HEK293T (cell line): ENCODE data around the gene MCF2L.

Experiments used
- ARNT ChIP-seq: fragments of 450-650 bp; IDR thresholded peaks from 2 replicates; pipeline ENCODE4 v1.6.1; 2017; ENCODE audit warnings: mild to moderate bottlenecking
- BHLHE40 ChIP-seq: fragments of 450-650 bp; IDR thresholded peaks from 2 replicates; pipeline ENCODE4 v1.6.1; 2016; ENCODE audit warnings: mild to moderate bottlenecking, moderate library complexity, borderline replicate concordance
- CTBP1 ChIP-seq: fragments of 450-650 bp; IDR thresholded peaks from 2 replicates; pipeline ENCODE4 v1.6.1; 2016; ENCODE audit warnings: borderline replicate concordance
- ELF4 ChIP-seq: fragments of 450-650 bp; IDR thresholded peaks from 2 replicates; pipeline ENCODE4 v1.6.1; 2017; ENCODE audit warnings: antibody characterized with exemption
- FOXA1 ChIP-seq: fragments of 450-650 bp; IDR thresholded peaks from 2 replicates; pipeline ENCODE4 v1.6.1; 2016; ENCODE audit warnings: mild to moderate bottlenecking
- FOXK2 ChIP-seq: fragments of 450-650 bp; IDR thresholded peaks from 2 replicates; pipeline ENCODE4 v1.6.1; 2016; ENCODE audit warnings: mild to moderate bottlenecking
- FOXM1 ChIP-seq: fragments of 450-650 bp; IDR thresholded peaks from 2 replicates; pipeline ENCODE4 v1.6.1; 2017; ENCODE audit warnings: mild to moderate bottlenecking, borderline replicate concordance
- HDGF ChIP-seq: fragments of 450-650 bp; IDR thresholded peaks from 2 replicates; pipeline ENCODE4 v1.6.1; 2017; ENCODE audit warnings: antibody characterized with exemption, borderline replicate concordance
- L3MBTL2 ChIP-seq: fragments of 450-650 bp; conservative IDR thresholded peaks from 2 replicates; pipeline ENCODE4 v1.6.1; 2016; ENCODE audit warnings: mild to moderate bottlenecking
- PKNOX1 ChIP-seq: fragments of 450-650 bp; IDR thresholded peaks from 2 replicates; pipeline ENCODE4 v1.6.1; 2016
- SP1 ChIP-seq: fragments of 450-650 bp; IDR thresholded peaks from 2 replicates; pipeline ENCODE4 v1.6.1; 2017
- SUZ12 ChIP-seq: fragments of 450-650 bp; IDR thresholded peaks from 2 replicates; pipeline ENCODE4 v1.6.1; 2016; ENCODE audit warnings: mild to moderate bottlenecking
- TARDBP ChIP-seq: fragments of 450-650 bp; IDR thresholded peaks from 2 replicates; pipeline ENCODE4 v1.6.1; 2016
- ZNF384 ChIP-seq: fragments of 450-650 bp; IDR thresholded peaks from 2 replicates; pipeline ENCODE4 v1.6.1; 2016

- no peak for TF ChIP-seq HDGF
- TF ChIP-seq SP1: no peak
- no peak for TF ChIP-seq L3MBTL2
- no peak for TF ChIP-seq FOXA1
- TF ChIP-seq FOXM1: no peak
- no peak for TF ChIP-seq ELF4
- TF ChIP-seq CTBP1: no peak
- no peak for TF ChIP-seq SUZ12
- TF ChIP-seq FOXK2: no peak
- TF ChIP-seq ARNT: no peak
- no peak for TF ChIP-seq TARDBP
- no peak for TF ChIP-seq BHLHE40
- TF ChIP-seq ZNF384: no peak
- no peak for TF ChIP-seq PKNOX1
Observed at GRCh38 chr13:112953591-112954487, 15.2 kb upstream of the MCF2L start.
